Activated CD8-positive, alpha-beta T cell treated with anti-CD3 and anti-CD28 coated beads for 36 hours (primary cell): ENCODE results near the gene ARSB. TPM values are rescaled to one million over a fixed set of nuclear protein-coding genes. Genes with fewer than 3 reads are reported as not detected.

Experiments used
- ATAC-seq: fragments of 200-7000 bp; cut with Tn5 transposase; one replicate; pipeline ENCODE4 v1.10.0; 2021; ENCODE audit warnings: mild to moderate bottlenecking, moderate library complexity
- CTCF ChIA-PET: fragments of 350-600 bp; sonication (Branson Sonifier 250); formaldehyde crosslinking; loops from one replicate; lab custom pipeline; 2021; ENCODE audit warnings: antibody characterized with exemption; lab: Charles Lee
- POLR2A ChIA-PET: fragments of 350-600 bp; sonication (Branson Sonifier 250); formaldehyde crosslinking; loops from one replicate; lab custom pipeline; 2021; ENCODE audit warnings: antibody characterized with exemption; lab: Charles Lee
- DNase-seq: peaks from one replicate; pipeline ENCODE4 v3.0.0-alpha.2; 2020
- H3K27ac Mint-ChIP-seq: one replicate; pipeline ENCODE4 v1.8.0; 2021; ENCODE audit warnings: mild to moderate bottlenecking, mixed read lengths
- H3K27me3 Mint-ChIP-seq: one replicate; pipeline ENCODE4 v1.8.0; 2021; ENCODE audit warnings: mixed read lengths
- H3K36me3 Mint-ChIP-seq: one replicate; pipeline ENCODE4 v1.8.0; 2021; ENCODE audit warnings: low read depth, mixed read lengths
- H3K4me1 Mint-ChIP-seq: one replicate; pipeline ENCODE4 v1.8.0; 2021; ENCODE audit warnings: low read depth, mixed read lengths
- H3K4me3 Mint-ChIP-seq: one replicate; pipeline ENCODE4 v1.8.0; 2021; ENCODE audit warnings: mild to moderate bottlenecking, moderate library complexity, mixed read lengths
- H3K9me3 Mint-ChIP-seq: one replicate; pipeline ENCODE4 v1.8.0; 2021; ENCODE audit warnings: mixed read lengths
- intact Hi-C: fragments of 100-400 bp; cut with micrococcal nuclease; formaldehyde crosslinking; loops from one replicate; pipeline ENCODE4 v1.10.0; 2022
- total RNA-seq, 2 experiments: library from RNA; stranded (reverse); gene quantifications; one replicate each; pipeline ENCODE4 v1.2.3, GENCODE V29; 2021
- TF ChIP-seq, protein P1 (sequence below): fragments of 200-600 bp; IDR thresholded peaks from one replicate; pipeline ENCODE4 v1.8.0; 2022; ENCODE audit warnings: antibody characterized with exemption, mild to moderate bottlenecking

Gene ARSB
- total RNA-seq, 2 experiments from 2014 or later: 8.8 to 9.1 TPM

DNA sequence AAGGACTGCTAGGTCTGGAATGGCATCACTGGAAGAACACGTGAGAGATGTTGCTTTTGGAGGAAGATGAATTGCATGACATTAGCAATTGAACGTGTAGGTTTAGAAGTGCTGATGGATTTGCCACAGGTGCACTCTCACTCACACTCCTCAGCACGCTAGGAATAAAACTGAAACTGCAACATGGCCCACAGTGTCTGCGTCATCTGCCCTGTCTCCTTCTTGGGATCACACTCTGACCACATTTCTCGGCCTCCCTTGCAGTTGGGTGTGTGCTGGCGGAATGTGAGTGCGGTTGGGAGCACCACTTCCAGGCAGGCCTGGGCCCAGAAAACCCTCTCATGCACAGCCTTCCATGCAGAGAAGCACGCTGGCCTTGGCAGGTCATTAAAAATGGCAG is 183.7 kb downstream of the ARSB start:
- no peak overlapping the region for H3K27ac Mint-ChIP-seq
- H3K4me3 Mint-ChIP-seq: no peak overlapping the region
- peaks cover 28% of the 10 kb centered on the region for H3K36me3 Mint-ChIP-seq
- TF ChIP-seq, protein P1, sequence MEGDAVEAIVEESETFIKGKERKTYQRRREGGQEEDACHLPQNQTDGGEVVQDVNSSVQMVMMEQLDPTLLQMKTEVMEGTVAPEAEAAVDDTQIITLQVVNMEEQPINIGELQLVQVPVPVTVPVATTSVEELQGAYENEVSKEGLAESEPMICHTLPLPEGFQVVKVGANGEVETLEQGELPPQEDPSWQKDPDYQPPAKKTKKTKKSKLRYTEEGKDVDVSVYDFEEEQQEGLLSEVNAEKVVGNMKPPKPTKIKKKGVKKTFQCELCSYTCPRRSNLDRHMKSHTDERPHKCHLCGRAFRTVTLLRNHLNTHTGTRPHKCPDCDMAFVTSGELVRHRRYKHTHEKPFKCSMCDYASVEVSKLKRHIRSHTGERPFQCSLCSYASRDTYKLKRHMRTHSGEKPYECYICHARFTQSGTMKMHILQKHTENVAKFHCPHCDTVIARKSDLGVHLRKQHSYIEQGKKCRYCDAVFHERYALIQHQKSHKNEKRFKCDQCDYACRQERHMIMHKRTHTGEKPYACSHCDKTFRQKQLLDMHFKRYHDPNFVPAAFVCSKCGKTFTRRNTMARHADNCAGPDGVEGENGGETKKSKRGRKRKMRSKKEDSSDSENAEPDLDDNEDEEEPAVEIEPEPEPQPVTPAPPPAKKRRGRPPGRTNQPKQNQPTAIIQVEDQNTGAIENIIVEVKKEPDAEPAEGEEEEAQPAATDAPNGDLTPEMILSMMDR: no peak
- no peak for DNase-seq
- ChIA-PET CTCF (no interaction called here), POLR2A (no interaction called here)
- no peaks in the 10 kb centered on the region for H3K4me1 Mint-ChIP-seq
- intact Hi-C loops: no loop called here
- no peak for ATAC-seq
- no peaks in the 10 kb centered on the region for H3K27me3 Mint-ChIP-seq
- peaks cover 14% of the 10 kb centered on the region for H3K9me3 Mint-ChIP-seq

DNA sequence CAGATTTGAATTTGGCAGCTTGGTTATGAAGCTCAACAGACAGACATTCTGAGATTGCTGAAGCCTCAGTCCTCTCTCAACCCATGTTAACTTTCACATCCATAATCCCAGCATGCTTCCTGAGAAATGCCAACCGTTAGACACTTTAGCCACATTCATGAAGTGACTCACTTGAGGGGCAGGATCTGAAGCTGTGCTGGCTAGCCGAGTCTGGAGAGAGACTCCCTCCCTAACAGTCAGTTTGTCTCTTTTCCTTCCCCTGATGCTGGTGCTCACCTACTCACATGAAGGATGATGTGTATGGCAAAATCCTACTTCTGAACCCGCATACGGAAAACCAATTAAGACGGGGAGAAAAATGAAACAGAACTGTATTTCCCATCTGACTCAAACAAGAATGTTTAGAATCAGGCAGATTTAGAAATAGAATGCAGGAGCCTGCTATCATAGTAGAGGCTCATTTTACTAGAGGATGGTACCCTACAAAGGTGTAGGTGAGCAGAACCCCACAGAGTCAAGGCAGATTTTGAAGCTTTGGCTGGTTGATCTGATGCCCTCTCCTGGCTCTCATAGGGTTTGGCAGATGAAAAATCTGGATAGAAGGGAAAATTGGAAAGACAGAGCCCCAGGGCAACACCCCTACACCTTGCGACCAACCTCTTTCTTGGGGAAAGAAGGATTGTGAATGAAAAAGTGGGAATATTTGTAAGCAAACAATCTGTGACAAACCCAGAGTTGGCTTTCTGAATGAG is 185.7 kb downstream of the ARSB start:
- POLR2A ChIA-PET: no interaction called here
- H3K4me3 Mint-ChIP-seq: no peak overlapping the region
- H3K9me3 Mint-ChIP-seq: peaks cover 14% of the 10 kb centered on the region
- H3K27me3 Mint-ChIP-seq: no peaks in the 10 kb centered on the region
- peaks cover 6% of the 10 kb centered on the region for H3K4me1 Mint-ChIP-seq
- intact Hi-C loops: no loop called here
- peaks cover 26% of the 10 kb centered on the region for H3K36me3 Mint-ChIP-seq
- no peak overlapping the region for H3K27ac Mint-ChIP-seq
- TF ChIP-seq, protein P1: no peak
- DNase-seq (no peak), ATAC-seq (no peak)
- CTCF ChIA-PET: no interaction called here

DNA sequence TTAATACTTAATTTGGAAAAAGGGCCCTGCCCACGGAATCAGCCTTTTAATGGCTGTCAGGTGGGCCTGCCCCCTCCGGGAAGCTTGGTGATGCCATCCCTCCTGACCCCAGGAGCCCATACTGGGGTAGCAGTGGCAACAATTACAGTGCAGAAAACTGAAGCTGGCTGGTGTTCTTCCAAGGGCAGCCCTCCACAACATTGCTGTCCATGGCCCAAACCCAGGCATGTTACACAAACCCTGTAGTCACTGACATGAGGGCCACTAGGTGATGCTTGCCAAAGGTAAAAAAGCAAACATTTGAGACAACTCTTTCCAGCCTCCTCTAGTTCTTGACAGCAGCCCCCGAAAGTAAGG is 186.5 kb downstream of the ARSB start:
- peaks cover 14% of the 10 kb centered on the region for H3K9me3 Mint-ChIP-seq
- H3K27me3 Mint-ChIP-seq: no peaks in the 10 kb centered on the region
- intact Hi-C loops: no loop called here
- H3K4me3 Mint-ChIP-seq: no peak overlapping the region
- H3K4me1 Mint-ChIP-seq: peaks cover 6% of the 10 kb centered on the region
- POLR2A ChIA-PET: no interaction called here
- DNase-seq (no peak), ATAC-seq (no peak)
- H3K27ac Mint-ChIP-seq: no peak overlapping the region
- TF ChIP-seq, protein P1: no peak
- H3K36me3 Mint-ChIP-seq: peaks cover 26% of the 10 kb centered on the region
- CTCF ChIA-PET: no interaction called here

GRCh38 chr5:78797936-78798672 is 187.0 kb downstream of the ARSB start:
- TF ChIP-seq, protein P1: no peak
- no peak overlapping the region for H3K4me3 Mint-ChIP-seq
- intact Hi-C loops: no loop called here
- CTCF ChIA-PET: no interaction called here
- DNase-seq (no peak), ATAC-seq (no peak)
- H3K4me1 Mint-ChIP-seq: peaks cover 6% of the 10 kb centered on the region
- peaks cover 14% of the 10 kb centered on the region for H3K9me3 Mint-ChIP-seq
- POLR2A ChIA-PET: no interaction called here
- H3K36me3 Mint-ChIP-seq: peaks cover 26% of the 10 kb centered on the region
- H3K27me3 Mint-ChIP-seq: no peaks in the 10 kb centered on the region
- no peak overlapping the region for H3K27ac Mint-ChIP-seq

DNA sequence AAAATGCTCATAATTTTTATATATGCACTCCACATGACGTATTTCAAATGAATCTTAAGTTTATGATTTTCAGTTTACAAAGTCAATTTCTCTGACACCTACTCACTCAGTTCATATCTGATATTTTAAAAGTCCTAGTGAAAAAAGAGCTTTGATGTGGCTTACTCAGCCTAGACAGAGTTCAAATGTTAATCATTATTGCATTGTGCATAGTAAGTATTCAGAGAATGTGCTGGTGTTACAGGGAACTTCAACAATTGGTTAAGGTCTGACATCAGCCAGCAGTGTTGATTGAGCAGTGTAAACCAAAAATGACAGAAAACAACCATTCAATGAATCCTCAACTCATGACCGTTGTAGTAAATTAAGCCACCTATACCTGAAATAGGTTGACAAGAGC is 189.4 kb downstream of the ARSB start:
- TF ChIP-seq, protein P1: no peak
- Mint-ChIP-seq H3K27ac (no peak overlapping the region), H3K36me3 (peaks cover 9% of the 10 kb centered on the region), H3K4me3 (no peak overlapping the region), H3K4me1 (peaks cover 6% of the 10 kb centered on the region), H3K27me3 (no peaks in the 10 kb centered on the region), H3K9me3 (peaks cover 2% of the 10 kb centered on the region)
- ATAC-seq: peak; percentile 81
- intact Hi-C loops: no loop called here
- DNase-seq: no peak
- CTCF ChIA-PET: interaction anchor here (0.8 to 0.9 kb wide), 2 partner anchors 35 to 258 kb away, joined by 3 read pairs; no protein-coding TSS in a partner anchor
- POLR2A ChIA-PET: interaction anchor here (0.5 kb wide), 1 partner anchor 190 kb away, joined by 3 read pairs; no protein-coding TSS in a partner anchor
